Measurements from ENCODE around the gene TMUB1.
A peak's percentile ranks its signal among the peaks of the same experiment; 100 is the strongest.
"Not testable (repeated sequence)": the region's sequence is repeated elsewhere in the genome, so short reads cannot be mapped to it uniquely, and the experiment has no call there.

Gene TMUB1

DNA sequence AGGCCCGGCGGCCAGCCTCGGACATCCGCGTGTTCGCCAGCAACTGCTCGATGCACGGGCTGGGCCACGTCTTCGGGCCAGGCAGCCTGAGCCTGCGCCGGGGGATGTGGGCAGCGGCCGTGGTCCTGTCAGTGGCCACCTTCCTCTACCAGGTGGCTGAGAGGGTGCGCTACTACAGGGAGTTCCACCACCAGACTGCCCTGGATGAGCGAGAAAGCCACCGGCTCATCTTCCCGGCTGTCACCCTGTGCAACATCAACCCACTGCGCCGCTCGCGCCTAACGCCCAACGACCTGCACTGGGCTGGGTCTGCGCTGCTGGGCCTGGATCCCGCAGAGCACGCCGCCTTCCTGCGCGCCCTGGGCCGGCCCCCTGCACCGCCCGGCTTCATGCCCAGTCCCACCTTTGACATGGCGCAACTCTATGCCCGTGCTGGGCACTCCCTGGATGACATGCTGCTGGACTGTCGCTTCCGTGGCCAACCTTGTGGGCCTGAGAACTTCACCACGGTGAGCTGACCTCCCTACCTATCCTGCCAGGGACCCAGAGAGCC lies 34.3 kb downstream of the TMUB1 start:
- DNase-seq: no peak

DNA sequence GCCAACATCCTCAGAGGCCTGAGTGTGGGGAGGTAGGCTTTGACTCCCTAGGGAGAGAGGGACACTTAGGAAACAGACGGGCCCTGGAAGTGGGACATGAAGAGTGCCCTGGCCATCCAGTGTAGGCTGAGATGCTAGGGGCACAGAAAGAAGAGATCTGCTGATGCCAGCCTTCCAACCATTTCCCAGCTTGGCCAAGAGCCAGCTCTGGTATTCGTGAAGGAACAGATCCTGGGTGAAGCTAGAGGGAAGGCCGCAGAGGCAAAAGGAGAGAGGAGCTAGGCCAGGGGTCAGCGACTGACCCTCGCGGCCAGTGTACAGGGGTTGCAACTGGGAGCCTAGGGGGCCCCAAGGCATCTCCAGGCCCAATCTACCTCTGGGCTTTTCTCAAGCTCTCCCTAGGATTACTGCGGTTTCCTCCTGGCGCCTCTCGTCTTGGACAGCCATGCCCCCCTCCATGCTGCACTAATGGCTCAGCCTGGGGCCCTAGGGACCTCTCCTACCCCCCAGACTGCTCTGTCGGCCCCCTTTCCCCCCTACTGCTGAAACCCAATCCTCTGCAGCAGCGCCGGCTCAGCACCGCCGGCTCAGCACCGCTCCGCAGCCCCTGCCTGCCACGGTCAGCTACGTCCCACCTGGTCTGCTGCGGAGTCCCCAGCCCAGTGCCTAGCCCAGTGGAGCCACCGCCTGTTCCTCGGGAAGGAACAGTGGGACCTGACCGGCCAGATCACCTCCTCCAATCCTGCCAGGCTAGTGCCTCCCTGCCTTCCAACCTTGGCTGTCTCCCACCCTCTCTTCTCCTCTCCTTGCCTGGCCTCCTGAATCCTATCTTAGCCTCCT lies 35.1 kb downstream of the TMUB1 start, which contains the start of gene ASIC3:
TSS of gene ASIC3 (plus strand) at position 556 of the 840 bp plus-strand sequence. CDS start 355 bp downstream, outside the sequence.
- DNase-seq: no peak

DNA sequence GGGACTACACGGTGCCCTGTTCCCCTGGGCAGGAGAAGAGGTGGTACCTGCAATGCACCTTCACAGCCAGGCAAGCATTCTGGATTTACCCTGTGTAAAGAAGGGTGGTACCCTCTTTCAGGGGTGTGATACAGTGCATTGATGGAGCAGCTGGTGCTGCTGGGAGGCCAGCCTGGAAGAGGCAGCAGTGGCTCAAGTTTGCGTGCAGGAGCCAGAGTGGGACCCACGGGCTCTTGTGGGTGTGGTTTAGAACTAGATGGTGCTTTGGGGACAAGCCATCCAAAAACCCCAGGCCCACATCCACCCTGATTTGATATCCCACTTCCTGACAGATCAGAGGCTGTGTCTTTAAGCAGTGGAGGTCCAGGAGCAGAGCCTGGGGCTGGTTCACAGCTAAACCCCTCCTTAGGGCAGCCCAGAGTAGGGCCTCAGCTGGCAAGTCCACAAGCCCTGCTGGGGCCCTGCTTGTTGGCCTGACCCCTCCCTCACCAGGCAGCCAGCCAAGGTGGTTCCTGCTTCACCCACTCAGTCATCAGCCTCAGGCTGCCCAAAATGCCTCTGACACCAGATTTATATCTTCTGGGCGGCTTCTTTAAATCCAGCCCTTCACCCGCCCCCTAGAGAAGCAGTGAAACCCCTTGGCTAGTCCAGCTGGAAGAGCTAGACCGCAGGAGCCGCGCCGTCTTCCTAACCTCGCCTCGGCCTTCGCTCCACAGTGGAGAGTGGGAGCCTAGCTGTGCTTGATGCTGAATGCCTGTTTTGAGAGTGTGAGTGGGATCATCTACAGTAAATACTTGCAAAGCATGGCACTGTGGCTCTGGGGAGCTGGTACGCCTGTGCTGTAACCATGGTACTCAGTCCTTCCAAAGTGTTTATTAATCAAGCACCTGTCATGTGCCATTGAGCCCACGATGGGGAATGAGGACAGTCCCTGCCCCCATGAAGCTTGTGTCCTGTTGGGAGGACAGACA lies 36.4 kb downstream of the TMUB1 start:
- no peak for DNase-seq

DNA sequence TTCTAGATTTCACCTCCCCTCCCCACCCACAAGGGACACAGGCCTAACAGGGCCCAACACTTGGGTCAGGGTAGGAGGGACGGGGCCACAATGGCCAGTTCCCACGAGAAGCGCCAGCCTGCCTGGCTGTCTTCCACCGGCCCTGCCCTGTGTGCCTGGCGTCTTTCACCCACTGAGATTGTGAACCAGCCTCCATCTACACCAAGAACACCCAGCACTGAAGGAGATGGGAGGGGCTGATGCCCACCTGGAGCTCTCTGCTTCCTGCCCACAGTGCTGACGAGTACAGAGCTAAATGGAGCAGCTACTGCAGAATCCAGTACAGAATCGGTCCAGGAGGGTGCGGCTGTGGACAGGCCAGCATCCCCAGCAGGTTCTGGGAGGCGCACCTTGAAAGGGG lies 37.3 kb downstream of the TMUB1 start:
- no peak for DNase-seq

DNA sequence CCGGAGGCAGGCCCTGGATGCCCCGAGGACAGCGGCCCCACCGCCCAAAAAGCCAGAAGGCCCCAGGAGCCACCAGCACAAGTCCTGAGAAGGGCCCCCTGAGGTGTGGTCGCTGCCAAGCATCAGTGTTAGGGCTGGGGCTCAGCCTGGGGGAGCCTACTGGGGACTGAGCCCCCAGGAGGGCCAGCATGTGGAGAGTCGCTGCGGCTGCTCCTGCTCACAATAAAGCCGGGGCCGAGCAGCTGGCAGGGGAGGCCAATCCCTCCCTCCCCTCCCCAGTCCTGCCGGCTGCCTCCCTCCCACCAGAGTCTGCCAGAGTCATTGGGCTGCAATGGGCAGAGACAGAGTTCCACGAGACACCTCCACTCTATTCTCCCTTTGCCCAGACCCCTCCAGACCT lies 38.0 kb downstream of the TMUB1 start:
- no peak for DNase-seq

DNA sequence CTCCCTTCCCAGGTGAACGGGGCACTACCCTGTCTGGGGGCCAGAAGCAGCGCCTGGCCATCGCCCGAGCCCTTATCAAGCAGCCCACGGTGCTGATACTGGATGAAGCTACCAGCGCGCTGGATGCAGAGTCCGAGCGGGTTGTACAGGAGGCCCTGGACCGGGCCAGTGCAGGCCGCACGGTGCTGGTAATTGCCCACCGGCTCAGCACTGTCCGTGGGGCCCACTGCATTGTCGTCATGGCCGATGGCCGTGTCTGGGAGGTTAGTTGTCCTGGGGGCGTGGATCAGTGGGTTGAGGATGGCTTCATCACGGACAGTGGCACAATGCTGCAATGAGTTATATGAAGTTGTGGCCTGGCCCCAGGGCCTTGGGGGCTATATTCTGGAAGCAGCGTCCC lies 39.3 kb downstream of the TMUB1 start:
- DNase-seq: no peak

DNA sequence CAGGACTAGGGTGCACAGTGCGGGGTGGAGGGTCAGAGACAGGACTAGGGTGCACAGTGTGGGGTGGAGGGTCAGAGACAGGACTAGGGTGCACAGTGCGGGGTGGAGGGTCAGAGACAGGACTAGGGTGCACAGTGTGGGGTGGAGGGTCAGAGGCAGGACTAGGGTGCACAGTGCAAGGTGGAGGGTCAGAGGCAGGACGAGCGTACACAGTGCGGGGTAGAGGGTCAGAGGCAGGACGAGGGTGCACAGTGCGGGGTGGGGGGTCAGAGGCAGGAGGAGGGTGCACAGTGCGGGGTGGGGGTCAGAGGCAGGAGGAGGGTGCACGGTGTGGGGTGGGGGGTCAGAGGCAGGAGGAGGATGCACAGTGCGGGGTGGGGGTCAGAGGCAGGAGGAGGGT lies 39.8 kb downstream of the TMUB1 start:
- not testable (repeated sequence) for DNase-seq

DNA sequence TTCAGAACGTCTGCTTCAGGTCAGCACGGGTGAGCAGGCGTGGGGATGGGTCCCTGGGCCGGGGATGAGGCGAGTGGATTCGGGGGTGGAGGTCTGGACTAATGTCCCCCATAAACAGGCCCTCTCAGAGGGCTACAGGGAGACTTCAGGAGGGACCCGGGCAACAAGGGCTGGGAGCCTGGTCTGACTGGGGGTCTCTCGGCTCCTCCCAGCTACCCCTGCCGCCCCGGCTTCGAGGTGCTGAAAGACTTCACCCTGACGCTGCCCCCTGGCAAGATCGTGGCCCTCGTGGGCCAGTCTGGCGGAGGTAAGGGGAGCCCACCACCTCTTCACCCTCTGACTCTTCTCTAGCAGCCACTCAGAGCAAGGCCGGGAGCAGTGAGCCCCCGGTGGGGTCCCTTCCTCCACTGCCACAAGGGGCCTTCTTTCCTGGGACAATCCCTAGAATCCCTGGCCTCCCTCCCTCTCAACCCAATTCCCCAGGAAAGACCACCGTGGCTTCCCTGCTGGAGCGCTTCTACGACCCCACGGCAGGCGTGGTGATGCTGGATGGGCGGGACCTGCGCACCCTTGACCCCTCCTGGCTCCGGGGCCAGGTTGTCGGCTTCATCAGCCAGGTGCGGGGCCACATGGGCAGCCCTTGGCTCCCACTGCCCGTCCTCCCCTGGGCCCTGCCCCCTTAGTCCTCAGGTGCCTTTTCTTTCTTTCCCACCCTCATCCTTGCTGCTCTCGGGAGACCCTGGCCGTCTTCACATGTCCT lies 42.5 kb downstream of the TMUB1 start:
- DNase-seq: no peak

DNA sequence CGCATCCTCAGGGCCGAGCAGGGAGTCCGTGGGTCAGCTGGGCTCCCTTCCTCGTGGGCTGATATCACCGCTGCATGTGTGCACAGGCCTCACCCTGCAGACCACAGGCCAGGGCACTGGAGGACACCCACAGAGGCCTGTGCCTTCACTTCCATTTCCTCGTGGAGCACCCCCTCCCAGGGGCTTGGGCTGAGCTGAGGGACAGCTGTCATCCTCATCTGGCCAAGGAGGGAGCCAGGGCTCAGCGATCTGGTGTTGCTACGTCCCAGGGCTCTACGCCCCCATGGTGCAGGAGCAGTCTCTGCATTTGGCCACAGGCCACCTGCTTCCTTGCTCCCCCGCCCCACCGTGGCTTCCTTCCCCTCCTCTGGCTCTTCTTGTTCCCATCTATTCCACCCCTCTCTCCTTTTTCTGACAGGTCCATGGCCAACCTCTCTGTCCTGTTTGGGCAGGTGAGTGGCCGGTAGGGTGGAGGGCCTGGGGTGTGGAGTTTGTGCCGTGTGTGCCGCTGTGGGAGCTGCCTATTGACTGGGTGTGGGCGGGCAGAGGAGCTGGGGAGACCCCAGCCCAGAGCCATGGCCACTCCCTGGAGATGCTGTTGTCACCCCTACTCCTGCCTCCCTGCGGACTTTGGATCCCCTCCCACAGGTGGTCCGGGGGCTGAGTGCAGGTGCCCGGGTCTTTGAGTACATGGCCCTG lies 43.3 kb downstream of the TMUB1 start:
- no peak for DNase-seq

DNA sequence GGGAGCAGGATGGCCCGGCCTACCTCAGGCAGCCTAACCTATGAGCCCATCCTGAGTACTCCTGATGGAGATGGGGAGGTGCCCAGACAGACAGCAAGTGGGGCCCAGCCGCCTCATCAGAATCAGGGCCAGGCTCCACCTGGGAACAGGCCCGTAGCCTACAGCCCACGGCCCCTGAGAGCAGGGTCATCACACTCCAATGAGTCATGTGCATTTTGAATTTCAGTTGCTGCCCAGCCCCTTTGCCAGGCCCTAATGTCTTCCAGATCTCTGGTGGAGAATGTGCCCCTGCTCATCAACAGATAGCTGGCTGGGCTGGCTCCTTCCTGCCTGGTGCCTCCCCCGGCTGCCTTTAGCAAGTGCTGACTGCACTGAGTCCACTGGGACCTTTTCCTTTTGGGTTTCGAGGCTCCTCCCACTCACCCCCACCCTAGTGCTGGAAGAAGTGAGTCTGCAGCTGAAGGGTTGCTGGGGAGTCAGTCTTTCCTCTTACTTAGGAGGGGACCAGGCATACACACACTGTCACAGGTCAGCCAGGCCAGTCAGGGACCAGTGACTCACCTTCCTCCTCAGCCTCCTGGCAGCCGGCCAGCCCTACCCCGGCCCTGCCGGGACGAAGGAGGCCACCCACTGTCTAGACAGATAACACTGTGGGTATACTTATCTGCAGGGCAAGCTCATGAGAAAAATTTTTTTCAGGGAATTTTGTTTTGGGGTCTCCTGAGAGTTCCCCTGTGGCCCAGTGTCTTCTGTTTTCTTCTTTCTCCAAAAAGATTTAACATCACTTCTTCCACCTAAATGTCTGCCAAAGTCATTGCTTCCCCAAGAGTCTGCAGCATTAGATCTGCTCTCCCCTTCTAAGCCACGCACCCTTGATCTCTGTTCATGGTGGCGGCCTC lies 44.1 kb downstream of the TMUB1 start:
- peak in 2 of 4 experiments; percentile 11 to 17 for DNase-seq

DNA sequence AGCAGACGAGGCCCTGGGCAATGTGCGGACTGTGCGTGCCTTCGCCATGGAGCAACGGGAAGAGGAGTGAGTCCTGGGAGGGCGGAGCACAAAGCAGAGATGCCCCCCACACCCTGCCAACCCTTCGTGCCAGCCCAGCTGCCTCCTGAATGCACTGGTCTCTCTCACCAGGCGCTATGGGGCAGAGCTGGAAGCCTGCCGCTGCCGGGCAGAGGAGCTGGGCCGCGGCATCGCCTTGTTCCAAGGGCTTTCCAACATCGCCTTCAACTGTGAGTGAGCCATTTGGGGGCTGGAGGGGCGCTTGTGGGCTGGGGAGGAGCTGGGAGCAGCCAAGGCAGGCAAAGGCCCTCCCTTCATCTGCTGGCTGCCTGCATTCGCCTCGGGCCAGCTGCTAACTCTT lies 47.4 kb downstream of the TMUB1 start:
- no peak for DNase-seq

DNA sequence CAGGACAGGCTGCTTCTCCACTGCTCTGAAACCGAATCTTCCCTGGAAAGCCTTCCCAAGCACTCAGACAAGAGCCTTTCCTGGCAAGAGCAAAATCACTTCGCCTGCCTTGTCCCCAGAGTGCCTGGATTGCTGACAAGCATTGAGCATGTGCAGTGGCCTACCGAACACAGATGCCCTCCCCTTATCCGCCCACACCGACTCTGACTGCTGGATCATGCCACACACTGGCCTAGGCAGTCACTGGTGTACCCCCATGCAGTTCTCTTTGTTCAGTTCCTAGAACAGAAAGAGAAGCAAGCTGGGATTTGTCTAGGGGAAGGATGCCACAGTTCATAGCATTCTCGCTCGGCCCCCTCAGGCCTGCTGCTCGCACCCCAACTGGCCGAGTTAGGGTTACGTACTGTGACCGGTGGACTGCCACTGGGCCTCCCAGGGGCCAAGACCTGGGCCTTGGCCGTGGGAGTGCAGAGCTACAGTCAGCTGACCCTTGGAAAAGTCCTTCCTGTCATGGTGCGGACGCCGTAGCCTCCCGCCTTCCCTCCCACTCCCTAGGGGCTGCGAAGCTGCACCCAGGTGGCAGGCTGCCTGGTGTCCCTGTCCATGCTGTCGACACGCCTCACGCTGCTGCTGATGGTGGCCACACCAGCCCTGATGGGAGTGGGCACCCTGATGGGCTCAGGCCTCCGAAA lies 48.1 kb downstream of the TMUB1 start:
- no peak for DNase-seq

DNA sequence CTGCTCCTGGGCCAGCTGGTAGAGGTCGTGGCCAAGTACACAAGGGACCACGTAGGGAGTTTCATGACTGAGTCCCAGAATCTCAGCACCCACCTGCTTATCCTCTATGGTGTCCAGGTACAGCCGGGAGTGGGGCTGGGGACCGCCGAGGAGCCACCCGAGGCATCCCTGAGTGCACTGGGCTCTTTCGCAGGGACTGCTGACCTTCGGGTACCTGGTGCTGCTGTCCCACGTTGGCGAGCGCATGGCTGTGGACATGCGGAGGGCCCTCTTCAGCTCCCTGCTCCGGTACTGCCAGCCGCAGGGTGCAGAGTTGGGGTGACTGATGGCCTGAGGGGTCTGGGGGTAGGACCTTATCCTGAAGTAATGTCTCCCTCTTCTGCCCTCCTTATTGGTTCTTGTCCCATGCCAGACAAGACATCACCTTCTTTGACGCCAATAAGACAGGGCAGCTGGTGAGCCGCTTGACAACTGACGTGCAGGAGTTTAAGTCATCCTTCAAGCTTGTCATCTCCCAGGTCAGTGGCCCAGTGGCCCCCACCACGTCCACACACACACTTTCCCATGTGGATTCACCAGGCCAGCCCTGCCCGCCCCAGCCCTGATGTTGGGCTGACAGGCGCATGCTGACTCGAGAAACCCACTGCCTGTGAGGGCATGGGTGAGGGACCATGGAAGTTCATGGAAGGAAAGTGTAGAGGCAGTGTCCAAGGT lies 48.8 kb downstream of the TMUB1 start:
- DNase-seq: no peak

DNA sequence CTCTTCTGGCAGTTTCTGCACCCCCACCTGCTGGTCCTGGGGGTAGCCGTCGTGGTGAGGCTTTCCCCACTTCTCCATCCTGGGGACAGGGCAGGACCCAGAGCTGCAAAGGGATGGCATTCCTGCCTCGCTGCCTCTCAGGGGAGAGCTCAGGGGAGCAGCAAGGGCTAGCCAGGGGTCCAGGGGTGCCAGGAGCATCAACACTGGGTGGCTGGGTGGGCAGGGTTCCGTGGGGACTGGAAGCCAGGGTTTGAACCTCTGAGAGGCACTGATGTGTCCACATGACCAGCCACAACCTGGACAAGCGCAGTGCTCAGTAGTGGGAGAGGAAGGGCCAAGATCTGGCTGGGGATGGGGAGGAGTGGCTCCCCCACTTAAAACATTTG lies 49.4 kb downstream of the TMUB1 start:
- no peak for DNase-seq

DNA sequence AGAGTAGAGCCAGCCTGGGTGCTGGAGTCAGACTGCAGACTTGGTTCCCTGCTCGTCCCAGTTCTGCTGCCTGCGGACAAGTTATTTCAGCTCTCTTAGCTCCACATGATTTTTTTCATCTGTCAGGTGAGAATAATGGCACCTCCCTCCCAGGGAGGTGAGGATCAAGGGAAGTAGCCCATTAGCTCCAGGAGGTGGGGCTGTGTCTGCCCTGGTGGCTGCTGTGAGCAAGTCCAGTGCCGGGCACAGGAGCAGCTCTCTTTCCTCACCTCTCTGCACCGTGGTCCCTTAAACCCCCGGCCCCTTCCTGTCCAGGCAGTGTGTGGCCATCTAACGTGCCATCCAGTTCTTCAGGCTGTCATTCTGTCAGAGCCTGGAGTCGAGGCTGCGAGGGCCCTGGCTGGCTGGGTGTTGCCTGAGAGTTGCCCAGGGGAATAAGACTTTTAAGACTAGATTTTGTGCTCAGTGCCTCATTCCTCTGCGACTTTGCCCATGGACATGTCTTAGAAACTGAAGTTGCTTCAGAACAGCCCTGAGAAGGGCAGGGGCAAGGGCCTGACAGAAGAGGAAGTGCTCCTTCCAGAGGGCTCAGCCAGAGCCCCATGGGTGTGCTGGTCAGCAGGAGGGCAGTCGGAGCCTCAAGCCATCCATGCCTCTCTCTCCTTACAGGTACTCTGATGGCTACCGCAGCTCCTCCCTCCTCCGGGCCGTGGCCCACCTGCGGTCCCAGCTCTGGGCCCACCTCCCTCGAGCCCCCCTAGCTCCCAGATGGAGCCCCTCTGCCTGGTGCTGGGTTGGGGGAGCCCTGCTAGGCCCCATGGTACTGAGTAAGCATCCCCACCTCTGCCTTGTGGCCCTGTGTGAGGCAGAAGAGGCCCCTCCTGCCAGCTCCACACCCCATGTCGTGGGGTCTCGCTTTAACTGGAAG lies 50.1 kb downstream of the TMUB1 start:
- DNase-seq: no peak
